Stimulated activated CD4-positive, alpha-beta T cell treated with anti-CD3 and anti-CD28 coated beads, Interleukin-15, amount 100 ng/mL, for 24 hours (primary cell): ENCODE measurements around the gene RPL27.
"Not testable (repeated sequence)": the region's sequence is repeated elsewhere in the genome, so short reads cannot be mapped to it uniquely, and the experiment has no call there.

Experiments used
- DNase-seq: peaks from one replicate; pipeline ENCODE4 v3.0.0-alpha.2; 2020

The RPL27 gene

GRCh38 chr17:42997390-42997983 is 732 bp upstream of the RPL27 start:
- no peak for DNase-seq

GRCh38 chr17:42999003-42999525 is 845 bp downstream of the RPL27 start:
- no peak for DNase-seq

GRCh38 chr17:43000894-43001293 is 2.7 kb downstream of the RPL27 start:
- DNase-seq: not testable (repeated sequence)

- no peak for DNase-seq
These were observed 5.4 kb downstream of the RPL27 start for GRCh38 chr17:43003542-43004172.

GRCh38 chr17:43006639-43007551 is 8.7 kb downstream of the RPL27 start, which contains the start of gene IFI35:
Gene IFI35, plus strand, starts transcription at chr17:43006784. Its CDS starts 164 bp downstream, at chr17:43006948.
- DNase-seq: peak; percentile 90

GRCh38 chr17:43010667-43011308 is 12.6 kb downstream of the RPL27 start:
- no peak for DNase-seq

GRCh38 chr17:43011728-43012472 is 13.7 kb downstream of the RPL27 start:
- DNase-seq: no peak

GRCh38 chr17:43013296-43013695 is 15.1 kb downstream of the RPL27 start:
- DNase-seq: no peak

- DNase-seq: no peak
These were observed 15.9 kb downstream of the RPL27 start for GRCh38 chr17:43014020-43014648.

GRCh38 chr17:43014649-43015542 is 16.7 kb downstream of the RPL27 start:
- DNase-seq: no peak

- DNase-seq: no peak
These were observed 17.4 kb downstream of the RPL27 start for GRCh38 chr17:43015579-43015978.

GRCh38 chr17:43016216-43016615 is 18.0 kb downstream of the RPL27 start:
- no peak for DNase-seq

GRCh38 chr17:43018008-43018853 is 20.0 kb downstream of the RPL27 start:
- DNase-seq: no peak

GRCh38 chr17:43018932-43019331 is 20.7 kb downstream of the RPL27 start:
- DNase-seq: no peak

GRCh38 chr17:43019418-43019817 is 21.2 kb downstream of the RPL27 start:
- DNase-seq: no peak

GRCh38 chr17:43020030-43020621 is 21.9 kb downstream of the RPL27 start:
- DNase-seq: no peak

- peak; percentile 39 for DNase-seq
These were observed 22.8 kb downstream of the RPL27 start for GRCh38 chr17:43020789-43021740.
